Adrenal gland (tissue), 5 donors: ENCODE data around the gene SNX25.

Experiments used
- CTCF ChIP-seq, 6 experiments: fragments of 450-650 bp in 4 of 6; fragments of 200-600 bp in 2 of 6; sonication (generic) in 1 of 6; IDR thresholded peaks; 1 replicate in 5 of 6; 2 replicates in 1 of 6; pipeline versions ENCODE4 v1.5.1 to v1.8.0; 2016 to 2021; ENCODE audit warnings: antibody characterized with exemption in 6 of 6, mild to moderate bottlenecking in 2 of 6, moderate library complexity in 1 of 6
- POLR2A ChIP-seq, 2 donors: fragments of 450-650 bp; IDR thresholded peaks; one replicate each; pipeline ENCODE4 v1.6.1; 2017; ENCODE audit warnings: antibody characterized with exemption in 2 of 2, mild to moderate bottlenecking in 2 of 2, moderate library complexity in 1 of 2
- donor health status: DM: no; HTN: no; CAD: no.

GRCh38 chr4:185246453-185246852 lies 37.1 kb downstream of the SNX25 start:
- TF ChIP-seq CTCF (IDR thresholded peaks at IDR 0.05) (no peak), POLR2A (IDR thresholded peaks at IDR 0.05) (no peak)
